GM19455 (cell line): ENCODE results near the gene POLR2B.

Experiments used
- ATAC-seq: cut with Tn5 transposase; IDR thresholded peaks from one replicate; pipeline ENCODE4 v1.9.1; 2021; ENCODE audit not compliant: unreplicated experiment

POLR2B gene

DNA sequence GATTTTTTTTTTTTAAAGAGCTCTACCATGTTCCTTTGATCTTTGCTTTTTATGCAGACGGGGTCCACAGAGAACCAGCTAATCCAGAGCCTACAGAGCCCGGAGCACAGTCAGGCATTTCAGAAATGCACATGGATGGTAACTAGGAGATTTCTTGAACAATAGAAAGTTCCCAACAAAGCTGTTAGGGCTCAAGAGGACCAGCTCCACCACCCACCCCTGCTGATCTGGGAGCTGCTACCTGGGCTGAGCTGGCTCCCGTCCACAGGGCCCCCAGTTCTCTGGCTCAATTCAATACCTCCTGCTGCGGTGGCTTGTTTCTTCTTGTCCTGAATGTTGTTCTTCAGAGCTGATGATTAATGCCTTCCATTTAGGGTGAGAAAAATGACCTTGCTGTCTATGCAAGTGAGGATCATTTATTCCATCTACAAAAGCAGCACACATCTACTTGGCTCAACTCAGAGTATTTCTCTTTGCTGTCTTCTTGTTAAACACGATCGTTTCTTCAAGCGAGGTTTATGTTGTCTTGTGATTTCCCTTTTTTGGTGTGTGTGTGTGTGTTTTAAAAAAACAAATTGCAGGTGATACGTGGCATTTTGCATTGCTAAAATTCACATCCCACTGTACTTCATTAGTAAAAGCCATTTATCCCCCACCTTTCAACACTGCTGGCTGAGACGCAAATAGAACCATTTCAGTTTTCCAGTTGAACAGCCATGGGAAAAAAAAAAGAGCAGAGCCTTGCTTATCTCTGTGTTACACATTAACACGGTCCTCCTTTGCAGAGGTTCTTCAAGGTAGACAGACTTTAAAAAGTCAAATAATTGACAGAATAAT lies 100.2 kb downstream of the POLR2B start:
- ATAC-seq, result no peak
